Measurements from ENCODE around the gene TRPM3.
"Not testable (repeated sequence)": the region's sequence is repeated elsewhere in the genome, so short reads cannot be mapped to it uniquely, and the experiment has no call there.

TRPM3 gene

DNA sequence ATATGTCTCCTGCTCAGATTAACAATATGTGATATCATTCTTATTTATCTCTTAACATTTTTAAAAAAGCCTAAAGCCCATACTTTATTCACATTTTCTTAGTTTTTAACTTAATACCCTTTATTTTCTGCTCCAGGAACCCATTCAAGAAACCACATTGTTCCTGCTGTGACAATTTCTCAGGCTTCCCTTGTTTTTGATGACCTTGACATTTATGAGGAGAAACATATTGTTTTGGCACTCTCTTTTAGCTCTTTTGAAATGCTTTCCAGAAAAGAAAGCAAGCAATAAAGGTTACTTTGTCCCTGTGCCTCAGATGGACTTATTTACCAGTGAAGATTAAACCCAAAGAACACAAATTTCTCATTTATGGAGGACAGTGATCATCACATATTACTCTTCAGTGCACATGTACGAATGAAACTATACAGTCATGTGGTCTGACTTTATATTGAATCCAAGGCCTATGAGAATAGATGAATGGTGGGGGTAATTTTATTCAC is 445.5 kb downstream of the TRPM3 start:
- FAIRE-seq (no peak), DNase-seq (ENCODE audit: low spot score) (no peak)

DNA sequence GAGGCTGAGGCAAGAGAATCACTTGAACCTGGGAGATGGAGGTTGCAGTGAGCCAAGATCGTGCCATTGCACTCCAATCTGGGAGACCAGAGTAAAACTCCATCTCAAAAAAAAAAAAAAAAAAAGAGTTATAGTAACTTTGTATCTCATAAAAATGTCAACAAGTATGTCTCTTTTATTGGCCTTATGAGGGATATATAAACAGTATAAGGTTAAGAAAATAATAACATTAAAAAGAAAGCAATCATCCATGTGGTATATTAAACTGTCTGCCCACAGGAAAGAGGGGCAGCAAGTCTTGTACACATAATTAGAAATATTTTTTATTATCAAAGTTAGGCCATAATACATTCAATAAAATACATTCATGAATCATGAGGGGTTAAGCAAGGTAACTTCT is 447.6 kb downstream of the TRPM3 start:
- FAIRE-seq (no peak), DNase-seq (ENCODE audit: low spot score) (no peak)

DNA sequence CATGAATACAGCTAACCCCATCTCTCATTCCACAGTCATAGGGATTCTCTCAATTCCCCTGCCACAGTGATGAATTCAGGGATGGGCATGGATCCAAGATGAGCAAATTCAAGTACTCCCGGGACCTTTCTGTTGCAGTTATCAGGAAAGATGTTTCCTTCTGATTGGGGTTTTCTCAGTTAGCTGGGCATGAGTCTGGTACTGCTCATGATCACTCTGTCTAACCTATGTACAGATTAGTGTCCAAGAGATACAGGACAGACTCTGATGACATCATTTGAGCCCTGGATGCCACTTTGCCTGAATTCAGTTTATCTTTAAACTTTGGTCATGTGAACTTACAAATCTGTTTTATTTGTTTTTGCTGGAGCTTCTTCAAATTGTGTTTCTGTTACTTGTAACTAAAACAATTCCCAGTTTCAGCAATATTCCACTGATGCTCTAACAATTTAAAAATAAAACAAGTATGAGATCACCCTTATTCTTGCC is 449.2 kb downstream of the TRPM3 start:
- no peak for FAIRE-seq
- DNase-seq (ENCODE audit: low spot score) = no peak

DNA sequence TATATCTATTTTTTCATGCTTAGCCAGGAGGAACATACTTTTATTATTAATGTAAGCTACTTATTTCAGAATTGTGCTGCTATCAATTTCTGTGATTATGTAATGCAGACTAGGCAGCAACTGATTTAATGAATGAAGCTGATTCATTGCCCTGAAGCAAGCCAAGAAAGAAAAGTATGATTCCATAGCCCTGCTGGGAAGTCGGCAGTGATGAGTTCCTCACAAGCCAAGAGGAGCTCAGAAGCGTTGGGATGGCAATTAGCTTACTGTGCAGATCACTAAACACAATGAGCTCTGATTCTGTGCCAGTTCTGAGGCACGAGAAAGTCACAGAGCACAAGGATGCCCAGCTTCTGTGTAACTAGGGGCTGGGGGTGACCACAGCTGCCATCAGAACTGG is 452.7 kb downstream of the TRPM3 start:
- DNase-seq (ENCODE audit: low spot score) = no peak
- no peak for FAIRE-seq

DNA sequence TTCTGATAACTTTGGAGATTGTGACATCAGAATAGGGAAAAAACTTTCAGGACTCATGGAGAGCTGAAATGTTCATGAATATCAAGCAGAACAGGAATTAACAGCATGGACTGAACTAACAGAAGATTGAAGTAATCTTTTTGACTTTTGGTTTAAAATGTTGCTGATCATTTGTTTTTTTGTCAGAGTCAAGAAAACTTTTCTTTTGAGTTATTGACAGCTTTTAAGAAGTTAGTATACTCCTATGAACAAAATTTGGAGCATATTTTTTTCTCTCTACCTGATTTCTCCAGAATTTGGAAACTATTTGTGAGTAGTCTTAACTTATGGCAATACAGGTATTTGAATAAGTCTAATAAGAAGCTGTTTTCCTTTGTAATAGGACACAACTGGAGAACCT is 462.7 kb downstream of the TRPM3 start:
- FAIRE-seq = no peak
- DNase-seq (ENCODE audit: low spot score) = no peak

DNA sequence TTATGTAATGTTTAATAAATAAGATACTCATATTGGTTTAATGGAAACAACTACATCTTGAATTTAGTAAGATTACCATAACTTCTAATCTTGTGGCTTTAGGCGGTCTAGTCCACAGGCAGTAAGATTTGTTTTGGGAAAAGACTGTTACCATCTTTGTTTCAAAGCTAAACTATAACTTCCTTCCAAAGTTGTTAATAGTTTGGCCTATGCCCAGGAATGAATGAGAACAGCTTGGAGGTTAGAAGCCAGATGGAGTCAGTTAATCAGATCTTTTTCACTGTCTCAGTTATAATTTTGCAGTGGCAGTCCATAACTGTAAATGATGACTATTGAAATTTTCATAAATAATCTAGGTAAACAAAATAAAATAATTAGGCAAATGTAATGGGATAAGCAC is 465.1 kb downstream of the TRPM3 start:
- FAIRE-seq = no peak
- no peak for DNase-seq (ENCODE audit: low spot score)

DNA sequence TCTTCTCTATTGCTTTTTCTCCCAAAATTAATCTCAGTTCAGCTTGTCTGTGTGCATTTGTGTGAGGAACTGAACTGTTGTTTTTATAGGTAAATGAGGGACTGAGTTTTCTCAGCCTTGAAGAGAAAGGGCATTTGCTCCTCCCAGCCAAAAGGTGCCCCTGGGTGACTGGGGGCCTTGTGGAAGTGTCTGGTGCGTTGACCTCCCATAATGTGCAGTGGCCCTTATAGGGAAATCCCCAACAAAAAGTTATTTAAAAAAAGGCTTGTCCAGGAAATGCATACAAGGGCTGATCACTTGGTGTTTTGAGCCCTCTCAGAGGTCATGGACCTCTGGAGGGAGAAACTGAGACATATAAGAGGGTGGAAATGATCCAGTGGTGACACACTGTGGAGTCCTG is 467.3 kb downstream of the TRPM3 start:
- FAIRE-seq (no peak), DNase-seq (ENCODE audit: low spot score) (no peak)

DNA sequence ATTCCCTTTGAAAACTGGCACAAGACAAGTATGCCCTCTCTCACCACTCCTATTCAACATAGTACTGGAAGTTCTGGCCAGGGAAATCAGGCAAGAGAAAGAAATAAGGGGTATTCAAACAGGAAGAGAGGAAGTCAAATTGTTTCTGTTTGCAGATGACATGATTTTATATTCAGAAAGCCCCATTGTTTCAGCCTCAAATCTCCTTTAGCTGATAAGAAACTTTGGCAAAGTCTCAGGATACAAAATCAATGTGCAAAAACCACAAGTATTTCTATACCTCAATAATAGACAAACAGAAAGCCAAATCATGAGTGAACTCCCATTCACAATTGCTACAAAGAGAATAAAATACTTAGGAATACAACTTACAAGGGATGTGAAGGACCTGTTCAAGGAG is 476.8 kb downstream of the TRPM3 start:
- not testable (repeated sequence) for DNase-seq (ENCODE audit: low spot score)

DNA sequence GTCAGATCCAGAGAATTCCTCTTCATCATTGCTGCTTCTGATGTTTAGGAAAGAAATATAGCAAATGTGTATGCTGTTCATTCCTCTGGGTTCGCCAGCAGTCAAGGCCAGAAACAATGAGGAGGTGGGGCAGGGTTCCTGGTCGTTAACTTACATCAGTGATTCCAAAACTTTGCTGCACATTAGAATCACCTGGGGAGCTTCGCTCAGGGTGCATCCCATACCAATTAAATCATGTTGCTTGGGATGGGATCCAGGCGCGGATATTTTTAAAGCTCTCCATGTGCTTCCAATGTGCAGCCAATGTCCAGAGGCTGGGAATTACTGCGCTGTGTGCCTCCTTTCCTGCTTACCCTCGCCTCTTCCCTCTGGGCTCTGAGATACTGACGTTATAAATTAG is 479.1 kb downstream of the TRPM3 start:
- FAIRE-seq = no peak

More for the DNA sequence above, 476.8 kb downstream of the TRPM3 start:
- not testable (repeated sequence) for FAIRE-seq

DNA sequence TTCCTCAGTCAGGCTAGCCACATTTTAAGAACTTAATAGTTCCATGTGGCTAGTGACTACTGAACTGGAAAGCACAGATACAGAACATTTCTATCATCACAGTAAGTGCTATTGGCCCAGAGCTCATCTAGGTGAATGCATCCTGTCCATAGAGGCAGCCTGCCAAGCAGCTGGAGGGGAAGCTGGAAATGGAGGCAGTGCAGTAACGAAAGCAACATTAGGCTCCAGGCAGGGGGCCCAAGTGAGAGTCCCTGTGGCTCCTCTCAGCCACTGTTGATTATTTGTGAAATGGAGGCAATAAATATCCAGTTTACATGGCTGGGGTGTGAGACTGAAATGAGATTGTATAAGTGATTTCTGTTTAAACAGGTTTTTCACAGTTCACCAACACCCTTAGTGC is 479.8 kb downstream of the TRPM3 start:
- DNase-seq (ENCODE audit: low spot score) = no peak
- FAIRE-seq = no peak

More for the DNA sequence above, 479.1 kb downstream of the TRPM3 start:
- DNase-seq (ENCODE audit: low spot score) = no peak

DNA sequence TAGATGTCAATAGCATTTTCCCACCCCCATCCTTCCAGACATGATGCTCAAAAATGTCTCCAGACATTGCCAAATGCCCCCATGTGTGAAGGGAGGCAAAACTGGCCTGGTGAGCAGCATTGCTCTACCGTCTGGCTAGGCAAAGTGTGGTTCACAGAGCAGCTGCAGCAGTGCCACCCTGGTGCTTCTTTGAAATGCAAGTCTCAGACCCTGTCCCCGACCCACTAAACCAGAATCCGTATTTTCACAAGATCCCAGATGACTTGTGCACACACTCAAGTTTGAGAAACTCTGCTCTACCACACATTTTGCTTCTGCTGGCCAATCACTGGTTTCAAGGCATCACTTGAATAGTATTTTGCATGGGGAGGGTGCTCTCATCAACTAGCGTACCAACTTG is 480.4 kb downstream of the TRPM3 start:
- DNase-seq (ENCODE audit: low spot score) (no peak), FAIRE-seq (no peak)

DNA sequence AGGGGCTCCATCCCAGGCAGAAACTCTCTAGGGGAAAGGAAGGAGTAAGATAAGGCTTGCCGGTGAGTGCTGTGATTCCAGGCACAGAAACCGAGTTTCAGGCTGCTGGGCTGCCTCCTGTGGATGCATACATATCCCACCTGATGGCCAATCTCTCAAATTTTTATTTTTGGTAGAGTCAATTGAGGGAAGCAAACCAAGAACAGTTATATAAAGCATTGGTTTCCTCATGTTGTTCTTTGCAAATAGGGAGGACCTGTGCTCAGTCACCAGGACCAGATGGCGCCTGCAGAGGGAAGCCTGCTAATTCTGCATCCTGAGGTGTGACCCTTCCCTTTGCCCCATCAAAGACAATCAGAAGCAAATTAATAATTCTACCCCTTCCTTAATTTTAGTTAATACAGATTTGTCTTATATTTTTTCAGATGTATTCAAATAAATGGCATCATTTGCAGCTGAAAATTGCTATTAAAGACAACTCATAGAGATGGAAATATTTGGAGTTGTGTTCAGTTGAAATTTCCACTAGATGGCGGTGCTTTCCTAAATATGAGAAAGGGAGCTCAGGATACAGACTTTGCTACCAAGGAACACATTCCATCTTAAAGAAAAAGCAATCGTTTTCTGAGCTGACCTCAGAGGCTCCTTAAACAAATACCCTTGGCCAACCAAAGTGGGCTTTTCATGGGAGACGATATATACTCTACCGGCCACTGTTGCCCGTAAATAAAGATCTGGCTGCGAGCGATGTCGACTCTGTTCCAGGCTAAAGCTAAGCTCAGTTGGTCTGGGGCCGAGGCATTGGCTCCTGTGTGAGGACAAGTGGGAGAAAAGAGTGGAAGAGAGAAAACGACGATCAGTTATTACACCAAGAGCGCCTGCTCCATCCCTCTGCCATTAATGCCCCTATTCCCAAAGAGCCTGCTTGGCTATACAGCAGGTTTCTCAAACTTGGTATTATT is 481.3 kb downstream of the TRPM3 start:
- peak; percentile 42 for DNase-seq (ENCODE audit: low spot score)

DNA sequence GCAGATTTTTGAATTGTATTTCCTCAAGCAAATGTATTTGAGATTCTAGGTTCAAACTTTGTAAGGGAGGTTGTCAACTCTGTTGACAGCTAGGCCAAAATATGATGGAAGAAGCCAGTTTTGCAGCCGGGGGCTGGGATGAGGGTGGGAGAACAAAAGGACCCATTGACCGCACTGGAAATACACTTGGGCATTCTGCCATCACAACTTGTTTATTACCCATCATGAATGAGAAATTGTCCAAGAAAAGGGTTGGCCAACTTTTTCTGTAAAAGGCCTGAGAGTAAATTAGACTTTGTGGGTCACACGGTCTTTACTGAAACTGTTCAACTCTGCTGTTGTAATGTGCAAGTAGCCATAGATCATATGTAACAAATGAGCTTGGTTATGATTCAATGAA is 485.6 kb downstream of the TRPM3 start:
- no peak for DNase-seq (ENCODE audit: low spot score)
- no peak for FAIRE-seq

More for the DNA sequence above, 481.3 kb downstream of the TRPM3 start:
- peak; percentile 64 for FAIRE-seq

DNA sequence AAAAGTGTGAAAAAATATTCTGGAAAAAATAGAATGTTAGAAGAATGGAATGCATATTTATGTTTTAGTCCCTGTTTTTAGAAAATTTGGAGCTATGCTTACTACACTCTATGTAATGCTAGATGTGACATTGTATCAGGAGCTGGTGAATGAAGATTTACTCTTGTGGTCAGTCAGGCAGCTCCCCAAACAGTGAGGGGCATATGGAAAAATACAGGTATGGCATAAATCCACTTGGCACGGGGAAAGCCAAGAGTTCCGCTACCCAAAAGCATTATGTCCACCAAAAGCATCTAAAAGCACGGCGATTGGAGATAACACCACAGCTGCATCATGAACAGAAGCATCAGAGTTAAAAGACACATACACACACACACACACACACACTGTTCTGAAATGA is 486.7 kb downstream of the TRPM3 start:
- DNase-seq (ENCODE audit: low spot score) = no peak
- FAIRE-seq = no peak

DNA sequence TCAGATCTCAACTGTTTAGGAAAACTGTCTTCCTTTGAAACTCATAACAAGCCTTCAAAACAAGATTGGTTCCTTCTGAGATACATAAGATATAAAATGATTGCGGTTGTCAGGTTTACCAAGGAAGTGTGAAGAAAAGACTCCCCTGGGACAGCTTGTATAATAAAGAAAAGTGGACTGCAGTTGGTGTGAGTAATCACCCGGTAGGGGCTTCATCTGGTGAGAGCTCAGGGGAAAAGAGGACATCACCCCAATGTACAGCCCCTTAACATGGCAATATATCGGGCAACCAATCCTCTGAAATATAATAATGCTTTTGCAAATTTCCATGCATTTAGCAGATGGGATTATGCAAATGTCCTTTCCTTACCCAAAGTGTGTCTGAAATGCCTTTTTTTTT is 490.4 kb downstream of the TRPM3 start:
- DNase-seq (ENCODE audit: low spot score) (no peak), FAIRE-seq (no peak)

DNA sequence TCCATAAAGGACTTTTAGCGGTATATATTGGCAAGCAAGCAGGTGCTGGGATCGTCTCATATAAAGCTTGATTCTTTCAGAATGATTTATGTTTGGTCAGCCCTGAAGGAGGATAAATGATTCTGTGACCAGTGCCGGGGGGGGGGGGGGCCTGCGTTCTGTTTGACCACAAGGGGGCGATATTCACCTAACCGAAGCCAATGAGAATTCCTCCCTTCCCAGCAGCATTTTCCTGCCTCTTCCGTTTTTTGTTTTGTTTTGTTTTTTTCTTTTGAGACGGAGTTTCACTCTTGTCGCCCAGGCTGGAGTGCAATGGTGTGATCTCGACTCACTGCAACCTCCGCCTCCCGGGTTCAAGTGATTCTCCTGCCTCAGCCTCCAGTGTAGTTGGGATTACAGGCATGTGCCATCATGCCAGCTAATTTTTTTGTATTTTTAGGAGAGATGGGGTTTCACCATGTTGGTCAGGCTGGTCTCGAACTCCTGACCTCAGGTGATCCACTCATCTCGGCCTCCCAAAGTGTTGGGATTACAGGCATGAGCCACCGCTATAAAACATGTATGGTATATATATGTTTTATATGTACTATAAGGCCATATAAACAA is 492.2 kb downstream of the TRPM3 start:
- DNase-seq (ENCODE audit: low spot score); FAIRE-seq: not testable (repeated sequence)

DNA sequence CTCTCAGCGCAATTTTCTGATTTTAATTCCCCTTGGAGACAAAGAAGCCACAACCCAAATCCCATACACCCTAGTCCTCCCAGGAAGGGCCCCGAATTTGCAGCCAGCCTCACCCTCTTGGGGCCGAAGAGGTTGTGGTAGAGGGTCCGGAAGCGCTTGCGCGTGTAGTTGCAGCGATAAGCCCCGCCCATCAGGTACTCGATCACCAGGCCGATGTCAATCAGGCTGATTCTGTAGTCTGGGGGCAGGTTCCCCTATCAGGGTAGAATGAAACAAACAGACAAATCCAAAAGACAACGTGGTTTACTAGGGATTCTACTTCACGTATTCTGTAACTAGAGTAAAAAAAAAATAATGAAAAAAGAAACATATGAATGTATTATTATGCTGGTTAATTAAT is 496.3 kb downstream of the TRPM3 start:
- FAIRE-seq = no peak
- no peak for DNase-seq (ENCODE audit: low spot score)

DNA sequence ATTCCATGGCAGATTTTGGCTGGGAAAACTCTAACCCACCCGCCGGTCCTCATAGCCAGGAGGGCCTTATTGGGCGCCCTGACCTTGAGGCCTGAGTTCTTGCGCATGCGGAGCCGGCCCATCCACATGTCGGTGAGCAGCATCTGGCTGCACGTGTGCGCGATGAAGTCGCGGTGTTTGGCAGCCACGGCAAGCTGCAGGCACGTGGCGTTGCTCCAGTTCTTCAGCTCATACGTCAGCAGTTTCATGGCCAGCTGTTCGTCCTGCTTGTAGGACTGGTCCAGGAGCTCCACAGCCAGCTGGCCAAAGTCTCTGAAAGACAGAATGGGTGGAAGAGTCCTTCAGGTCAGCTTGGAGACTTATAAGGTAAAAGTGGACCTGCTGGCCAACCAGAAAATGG is 502.6 kb downstream of the TRPM3 start:
- no peak for DNase-seq (ENCODE audit: low spot score)
- FAIRE-seq = no peak

DNA sequence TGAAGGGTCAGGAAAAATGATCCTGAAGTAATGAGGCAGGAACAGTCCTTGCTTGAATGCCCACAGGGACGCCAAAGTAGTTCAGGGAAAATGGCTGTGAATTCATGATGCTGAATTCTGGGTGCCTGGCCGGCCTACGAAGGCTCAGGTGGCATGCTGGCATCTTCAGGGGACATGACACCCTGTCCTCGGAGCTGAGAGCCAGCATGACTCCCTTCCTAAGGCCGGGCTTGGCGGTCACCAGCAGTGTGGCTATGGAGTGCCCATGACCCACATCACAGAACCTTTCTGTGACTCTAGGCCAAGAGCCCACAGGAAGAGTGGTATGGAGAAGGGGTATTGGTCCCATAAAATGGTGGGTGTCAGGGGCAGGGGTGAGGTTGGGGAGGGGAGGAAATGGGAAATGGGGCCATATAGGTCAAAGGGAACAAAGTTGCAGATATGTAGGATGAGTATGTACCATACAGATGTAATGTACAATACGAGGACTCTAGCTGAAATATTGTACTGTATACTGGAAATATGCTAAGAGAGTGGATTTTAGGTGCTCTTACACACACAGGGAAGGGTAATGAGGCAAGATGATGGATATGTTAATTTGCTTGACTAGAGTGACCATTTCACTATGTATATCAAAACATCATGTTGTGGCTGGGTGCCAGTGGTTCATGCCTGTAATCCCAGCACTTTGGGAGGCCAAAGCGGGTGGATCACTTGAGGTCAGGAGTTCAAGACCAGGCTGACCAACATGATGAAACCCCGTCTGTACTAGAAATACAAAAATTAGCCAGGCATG is 504.2 kb downstream of the TRPM3 start:
- DNase-seq (ENCODE audit: low spot score) = no peak
- no peak for FAIRE-seq

DNA sequence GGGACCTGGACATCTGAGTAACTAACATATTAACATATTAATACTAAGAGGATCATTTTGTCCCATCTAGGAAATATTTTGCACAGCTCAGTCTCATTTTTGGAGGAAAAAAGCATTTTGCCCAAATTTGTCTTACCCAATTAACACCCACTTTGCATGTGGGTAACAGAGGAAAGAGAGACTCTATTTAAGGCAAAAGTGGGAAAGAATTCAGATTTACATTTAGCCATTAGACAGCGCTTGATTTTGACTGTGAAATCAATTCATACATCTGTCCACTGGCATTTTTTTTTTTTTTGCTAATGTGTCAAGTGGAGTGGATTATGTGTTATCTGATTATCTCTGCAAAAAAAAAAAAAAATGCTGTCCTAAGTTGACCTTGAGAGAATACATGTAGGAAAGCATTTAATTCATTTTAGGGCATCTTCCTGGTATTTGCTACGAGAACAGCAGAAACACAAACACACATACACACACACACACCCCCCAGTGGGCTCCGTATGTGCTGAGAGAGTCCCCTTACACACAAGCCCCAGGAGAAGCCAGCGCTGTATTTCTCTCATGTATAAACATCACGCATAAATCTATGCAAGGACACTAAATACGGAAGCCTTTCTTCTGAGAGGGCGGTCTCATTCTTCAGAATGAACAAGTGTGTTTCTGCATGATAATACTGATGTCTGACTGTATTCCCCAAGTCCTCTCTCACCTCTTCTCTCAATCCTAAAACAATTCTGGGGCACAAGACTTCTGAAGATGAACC is 505.0 kb downstream of the TRPM3 start:
- no peak for FAIRE-seq
- no peak for DNase-seq (ENCODE audit: low spot score)

All from RCC 7860 (cell line).